PC-9 (cell line): ENCODE measurements around the gene BOK. TPM values are rescaled to one million over a fixed set of nuclear protein-coding genes. Genes with fewer than 3 reads are reported as not detected.

Source experiments
- BruUV-seq: library from RNA; stranded (reverse); fragments of 400-500 nt; replicated peaks from 2 replicates; lab custom pipeline; 2021; lab: Mats Ljungman, UMichigan
- CTCF ChIA-PET: fragments of 300-600 bp; sonication (Branson Sonifier 250); formaldehyde crosslinking; loops from one replicate; lab custom pipeline; 2022; ENCODE audit warnings: antibody characterized with exemption; lab: Charles Lee
- POLR2A ChIA-PET: fragments of 300-600 bp; sonication (Branson Sonifier 250); formaldehyde crosslinking; loops from one replicate; lab custom pipeline; 2022; ENCODE audit warnings: antibody characterized with exemption; ENCODE audit not compliant: unreplicated experiment; lab: Charles Lee
- DNase-seq, 2 experiments: peaks; one replicate each; pipeline versions ENCODE4 v3.0.0 to v3.0.0-alpha.2; 2015 to 2022; ENCODE audit warnings: mixed read lengths in 1 of 2
- H2AFZ ChIP-seq: fragments of 200-600 bp; sonication (generic); 2 replicates; pipeline ENCODE4 v1.8.1; 2017; ENCODE audit warnings: antibody characterized with exemption
- H3F3A ChIP-seq: fragments of 200-600 bp; sonication (generic); 2 replicates; pipeline ENCODE4 v1.8.1; 2017; ENCODE audit warnings: antibody characterized with exemption, mild to moderate bottlenecking, low read depth; ENCODE audit not compliant: insufficient read depth
- H3K27ac ChIP-seq: fragments of 200-600 bp; sonication (generic); 2 replicates; pipeline ENCODE4 v1.6.1; 2016; ENCODE audit warnings: mixed run types
- H3K27me3 ChIP-seq: fragments of 200-600 bp; sonication (generic); 2 replicates; pipeline ENCODE4 v1.6.1; 2016; ENCODE audit warnings: low read depth, mixed run types; ENCODE audit not compliant: insufficient read depth
- H3K36me3 ChIP-seq: fragments of 200-600 bp; sonication (generic); 2 replicates; pipeline ENCODE4 v1.6.1; 2016; ENCODE audit warnings: low read depth, mixed run types
- H3K4me1 ChIP-seq: fragments of 200-600 bp; sonication (generic); replicated peaks from 2 replicates; pipeline ENCODE4 v1.6.1; 2016; ENCODE audit warnings: mixed run types; ENCODE audit not compliant: insufficient read depth
- H3K4me2 ChIP-seq: fragments of 200-600 bp; sonication (generic); 2 replicates; pipeline ENCODE4 v1.6.1; 2017; ENCODE audit warnings: mixed run types
- H3K4me3 ChIP-seq: fragments of 200-600 bp; sonication (generic); 2 replicates; pipeline ENCODE4 v1.6.1; 2016; ENCODE audit warnings: mixed run types
- H3K79me2 ChIP-seq: fragments of 200-600 bp; sonication (generic); 2 replicates; pipeline ENCODE4 v1.6.1; 2017; ENCODE audit warnings: low read depth, mixed run types
- H3K9me2 ChIP-seq: fragments of 200-600 bp; sonication (generic); 2 replicates; pipeline ENCODE4 v1.8.1; 2017; ENCODE audit warnings: mild to moderate bottlenecking; ENCODE audit not compliant: insufficient read depth
- H3K9me3 ChIP-seq: fragments of 200-600 bp; sonication (generic); 2 replicates; pipeline ENCODE4 v1.8.1; 2016; ENCODE audit warnings: low read depth; ENCODE audit not compliant: insufficient read depth
- H4K20me1 ChIP-seq: fragments of 200-600 bp; sonication (generic); 2 replicates; pipeline ENCODE4 v1.8.1; 2017; ENCODE audit not compliant: insufficient read depth
- CTCF ChIP-seq: fragments of 200-600 bp; sonication (generic); conservative IDR thresholded peaks from 2 replicates; pipeline ENCODE4 v1.6.1; 2017; ENCODE audit warnings: mixed run types, antibody characterized with exemption, mild to moderate bottlenecking, moderate library complexity
- EZH2 ChIP-seq: fragments of 200-600 bp; sonication (generic); IDR thresholded peaks from 2 replicates; pipeline ENCODE4 v1.8.0; 2017; ENCODE audit warnings: antibody characterized with exemption, low read depth
- intact Hi-C: fragments of 100-400 bp; cut with micrococcal nuclease; formaldehyde crosslinking; loops from one replicate; pipeline ENCODE4 v1.10.0; 2022; ENCODE audit not compliant: unreplicated experiment
- total RNA-seq: library from RNA; stranded (reverse); gene quantifications from 2 replicates; pipeline ENCODE4 v1.2.3, GENCODE V29; 2021

Gene BOK
- total RNA-seq, 1 experiment from 2014 or later, result 72.8 TPM

DNA sequence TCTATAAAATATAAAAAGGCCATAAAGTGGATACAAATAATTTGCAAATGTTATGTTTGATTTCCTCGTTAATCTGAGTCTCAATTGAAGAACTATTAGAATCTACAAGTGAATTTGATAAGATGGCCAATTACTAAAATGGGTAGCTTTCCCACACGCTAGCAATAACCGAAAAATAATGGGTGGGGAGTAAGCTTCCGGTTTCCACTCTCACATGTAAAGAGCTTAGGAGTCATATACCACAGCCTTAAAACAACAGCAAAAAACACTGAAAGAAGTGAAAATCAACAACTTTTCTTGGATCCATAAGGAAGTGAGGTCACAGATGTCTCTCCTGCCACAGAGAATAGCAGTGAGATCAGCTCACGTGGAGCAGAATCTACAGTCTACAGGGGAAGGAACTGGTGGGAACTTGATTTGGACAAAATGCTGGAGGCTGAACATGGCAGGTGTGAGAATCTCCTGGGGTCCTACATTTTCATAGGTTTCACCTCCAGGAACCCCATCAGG lies 59.8 kb downstream of the BOK start:
- POLR2A ChIA-PET, result no interaction called here
- Histone ChIP-seq H3K9me3 (no peaks in the 10 kb centered on the region), H4K20me1 (peaks cover 36% of the 10 kb centered on the region; the same call in 1 of the 2 replicates), H3K4me1 (no peaks in the 10 kb centered on the region), H3K79me2 (peaks cover 52% of the 10 kb centered on the region), H3K4me3 (no peak overlapping the region), H3K27me3 (no peaks in the 10 kb centered on the region), H3K27ac (no peak overlapping the region), H3K4me2 (no peak overlapping the region), H3K36me3 (0 out of 2 replicates have a peak, but pooled peaks cover 7% of the 10 kb centered on the region), H3F3A (peaks cover 18% of the 10 kb centered on the region), H2AFZ (no peak overlapping the region), H3K9me2 (no peaks in the 10 kb centered on the region)
- intact Hi-C loops, result no loop called here
- no peak for DNase-seq
- BruUV-seq, result no TSS peak
- CTCF ChIA-PET, result no interaction called here
- no peak for TF ChIP-seq CTCF
- no peak for TF ChIP-seq EZH2

DNA sequence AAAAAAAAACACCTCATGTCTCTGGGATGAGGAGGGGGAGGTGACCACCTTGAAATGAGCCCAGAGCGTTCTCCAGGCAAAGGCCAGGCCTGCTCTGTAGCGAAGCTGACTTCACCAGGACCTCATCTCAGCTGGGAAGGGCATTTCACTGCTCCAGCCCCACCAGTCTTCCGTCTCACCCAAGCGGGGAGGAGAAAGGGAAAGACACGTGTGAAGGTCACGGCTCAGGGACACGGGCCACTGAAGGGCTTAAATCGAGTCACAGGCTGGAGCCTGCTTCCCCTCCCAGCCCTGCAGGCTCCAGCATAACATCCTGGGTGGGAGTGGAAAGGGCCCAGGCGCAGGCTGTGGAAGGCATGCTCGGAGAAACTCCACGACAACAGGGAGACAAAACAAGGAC lies 60.3 kb downstream of the BOK start:
- ChIA-PET POLR2A (no interaction called here), CTCF (no interaction called here)
- H4K20me1 ChIP-seq, result peaks cover 35% of the 10 kb centered on the region; the same call in 1 of the 2 replicates
- H3F3A ChIP-seq, result peaks cover 18% of the 10 kb centered on the region
- 0 out of 2 replicates have a peak, but pooled peaks cover 7% of the 10 kb centered on the region for H3K36me3 ChIP-seq
- DNase-seq, result no peak
- H2AFZ ChIP-seq, result no peak overlapping the region
- TF ChIP-seq EZH2 (no peak), CTCF (no peak)
- no peak overlapping the region for H3K4me2 ChIP-seq
- intact Hi-C loops, result no loop called here
- H3K4me1 ChIP-seq, result no peaks in the 10 kb centered on the region
- H3K27ac ChIP-seq, result no peak overlapping the region
- no peaks in the 10 kb centered on the region for H3K9me2 ChIP-seq
- no peaks in the 10 kb centered on the region for H3K9me3 ChIP-seq
- no peaks in the 10 kb centered on the region for H3K27me3 ChIP-seq
- no TSS peak for BruUV-seq
- H3K4me3 ChIP-seq, result no peak overlapping the region
- H3K79me2 ChIP-seq, result peaks cover 55% of the 10 kb centered on the region

DNA sequence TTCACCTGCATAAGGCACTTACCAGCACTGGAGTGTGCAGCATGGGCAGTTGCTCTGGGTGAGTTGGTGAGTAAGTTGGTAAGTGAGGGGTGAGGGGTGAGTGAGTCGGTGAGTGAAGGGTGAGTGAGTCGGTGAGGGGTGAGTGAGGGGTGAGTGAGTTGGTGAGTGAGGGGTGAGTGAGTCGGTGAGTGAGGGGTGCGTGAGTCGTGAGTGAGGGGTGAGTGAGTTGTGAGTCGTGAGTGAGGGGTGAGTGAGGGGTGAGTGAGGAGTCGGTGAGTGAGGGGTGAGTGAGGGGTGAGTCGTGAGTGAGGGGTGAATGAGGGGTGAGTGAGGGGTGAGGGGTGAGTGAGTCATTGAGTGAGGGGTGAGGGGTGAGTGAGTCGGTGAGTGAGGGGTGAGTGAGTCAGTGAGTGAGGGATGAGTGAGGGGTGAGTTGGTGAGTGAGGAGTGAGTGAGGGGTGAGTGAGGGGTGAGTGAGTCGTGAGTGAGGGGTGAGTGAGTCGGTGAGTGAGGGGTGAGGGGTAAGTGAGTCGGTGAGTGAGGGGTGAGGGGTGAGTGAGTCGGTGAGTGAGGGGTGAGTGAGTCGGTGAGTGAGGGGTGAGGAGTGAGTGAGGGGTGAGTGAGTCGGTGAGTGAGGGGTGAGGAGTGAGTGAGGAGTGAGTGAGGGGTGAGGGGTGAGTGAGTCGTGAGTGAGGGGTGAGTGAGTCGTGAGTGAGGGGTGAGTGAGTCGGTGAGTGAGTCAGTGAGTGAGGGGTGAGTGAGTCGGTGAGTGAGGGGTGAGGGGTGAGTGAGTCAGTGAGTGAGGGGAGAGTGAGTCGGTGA lies 61.3 kb downstream of the BOK start:
- Histone ChIP-seq H4K20me1 (peaks cover 26% of the 10 kb centered on the region; the same call in 1 of the 2 replicates), H3K36me3 (peaks cover 10% of the 10 kb centered on the region; the same call in 1 of the 2 replicates), H3K27me3 (no peaks in the 10 kb centered on the region), H3K27ac (no peak overlapping the region), H3K4me2 (no peak overlapping the region), H3K9me2 (no peaks in the 10 kb centered on the region), H3K4me1 (no peaks in the 10 kb centered on the region), H3K79me2 (peaks cover 52% of the 10 kb centered on the region), H3K9me3 (no peaks in the 10 kb centered on the region), H3F3A (peaks cover 18% of the 10 kb centered on the region), H3K4me3 (no peak overlapping the region), H2AFZ (no peak overlapping the region)
- intact Hi-C loops, result no loop called here
- DNase-seq, result no peak
- TF ChIP-seq CTCF (no peak), EZH2 (no peak)
- CTCF ChIA-PET, result no interaction called here
- BruUV-seq, result no TSS peak
- POLR2A ChIA-PET, result no interaction called here
